Loucy (cell line): ENCODE measurements around the gene MAP4K3.

Experiments
- H2AFZ ChIP-seq: fragments of 200-600 bp; sonication (generic); 2 replicates; pipeline ENCODE4 v1.6.0; 2016; ENCODE audit warnings: antibody characterized with exemption, mild to moderate bottlenecking, low read length, moderate library complexity
- H3F3A ChIP-seq: fragments of 200-600 bp; 2 replicates; pipeline ENCODE4 v1.6.0; 2016; ENCODE audit warnings: antibody characterized with exemption, low read depth, mild to moderate bottlenecking
- H3K27me3 ChIP-seq: fragments of 200-600 bp; sonication (generic); 2 replicates; pipeline ENCODE4 v1.6.1; 2014; ENCODE audit warnings: low read length, mild to moderate bottlenecking; ENCODE audit not compliant: insufficient read depth, poor library complexity, severe bottlenecking
- H3K36me3 ChIP-seq: fragments of 200-600 bp; sonication (generic); 2 replicates; pipeline ENCODE4 v1.6.1; 2016; ENCODE audit warnings: low read length; ENCODE audit not compliant: insufficient read depth
- H3K4me1 ChIP-seq: fragments of 200-600 bp; sonication (generic); 2 replicates; pipeline ENCODE4 v1.5.1; 2014; ENCODE audit warnings: low read length, mild to moderate bottlenecking; ENCODE audit not compliant: insufficient read depth, poor library complexity, severe bottlenecking
- H3K4me2 ChIP-seq: fragments of 200-600 bp; sonication (generic); 2 replicates; pipeline ENCODE4 v1.6.0; 2014; ENCODE audit warnings: antibody characterized with exemption, low read length, low read depth, mild to moderate bottlenecking; ENCODE audit not compliant: poor library complexity, severe bottlenecking
- H3K4me3 ChIP-seq: fragments of 200-600 bp; sonication (generic); 2 replicates; pipeline ENCODE4 v1.5.1; 2014; ENCODE audit warnings: low read length, mild to moderate bottlenecking, mixed read lengths; ENCODE audit not compliant: poor library complexity, severe bottlenecking
- H3K79me2 ChIP-seq: fragments of 200-600 bp; sonication (generic); 2 replicates; pipeline ENCODE4 v1.6.1; 2014; ENCODE audit warnings: low read length; ENCODE audit not compliant: insufficient read depth
- H3K9ac ChIP-seq: fragments of 200-600 bp; sonication (generic); 2 replicates; pipeline ENCODE4 v1.6.0; 2014; ENCODE audit warnings: mild to moderate bottlenecking, low read depth, low read length, moderate library complexity; ENCODE audit not compliant: poor library complexity, severe bottlenecking
- H3K9me2 ChIP-seq: fragments of 200-600 bp; sonication (generic); replicated peaks from 2 replicates; pipeline ENCODE4 v1.6.1; 2016; ENCODE audit warnings: low read depth, low read length, mixed read lengths
- H3K9me3 ChIP-seq: fragments of 200-600 bp; sonication (generic); 2 replicates; pipeline ENCODE4 v1.6.1; 2014; ENCODE audit warnings: mild to moderate bottlenecking, antibody characterized with exemption, low read length, low read depth; ENCODE audit not compliant: insufficient read depth
- H4K20me1 ChIP-seq: fragments of 200-600 bp; sonication (generic); 2 replicates; pipeline ENCODE4 v1.6.0; 2014; ENCODE audit warnings: antibody characterized with exemption, low read length, mild to moderate bottlenecking; ENCODE audit not compliant: insufficient read depth, poor library complexity, severe bottlenecking
- CTCF ChIP-seq: fragments of 200-600 bp; sonication (generic); conservative IDR thresholded peaks from 2 replicates; pipeline ENCODE4 v1.5.1; 2014; ENCODE audit warnings: mild to moderate bottlenecking, antibody characterized with exemption, low read length
- EZH2phosphoT487 ChIP-seq: fragments of 200-600 bp; IDR thresholded peaks from 2 replicates; pipeline ENCODE4 v1.6.1; 2018; ENCODE audit warnings: antibody characterized with exemption, mild to moderate bottlenecking, moderate library complexity, borderline replicate concordance

The MAP4K3 gene

GRCh38 chr2:39475006-39475405 lies 37.9 kb upstream of the MAP4K3 start:
- Histone ChIP-seq H3K36me3 (no peaks in the 10 kb centered on the region), H2AFZ (no peak overlapping the region), H3K9ac (no peak overlapping the region), H3K4me3 (no peak overlapping the region), H3K27me3 (no peaks in the 10 kb centered on the region), H3K79me2 (no peaks in the 10 kb centered on the region), H4K20me1 (no peaks in the 10 kb centered on the region), H3K9me2 (no peaks in the 10 kb centered on the region), H3F3A (no peaks in the 10 kb centered on the region), H3K9me3 (peaks cover 10% of the 10 kb centered on the region; the same call in 1 of the 2 replicates), H3K4me1 (no peaks in the 10 kb centered on the region), H3K4me2 (no peak overlapping the region)
- TF ChIP-seq EZH2phosphoT487 (no peak), CTCF (no peak)

- Histone ChIP-seq H3K9me3 (no peaks in the 10 kb centered on the region), H3K4me2 (no peak overlapping the region), H3K79me2 (no peaks in the 10 kb centered on the region), H3F3A (no peaks in the 10 kb centered on the region), H3K36me3 (no peaks in the 10 kb centered on the region), H3K4me3 (no peak overlapping the region), H3K9ac (no peak overlapping the region), H3K9me2 (no peaks in the 10 kb centered on the region), H3K4me1 (no peaks in the 10 kb centered on the region), H4K20me1 (no peaks in the 10 kb centered on the region), H3K27me3 (no peaks in the 10 kb centered on the region), H2AFZ (no peak overlapping the region)
- no peak for TF ChIP-seq CTCF
- TF ChIP-seq EZH2phosphoT487 = no peak
Measured at GRCh38 chr2:39470580-39470979, 33.5 kb upstream of the MAP4K3 start.

- Histone ChIP-seq H3K4me1 (no peaks in the 10 kb centered on the region), H3K4me3 (no peak overlapping the region), H3K27me3 (no peaks in the 10 kb centered on the region), H3K79me2 (no peaks in the 10 kb centered on the region), H3F3A (no peaks in the 10 kb centered on the region), H4K20me1 (no peaks in the 10 kb centered on the region), H3K36me3 (no peaks in the 10 kb centered on the region), H3K9me3 (no peaks in the 10 kb centered on the region), H3K9ac (no peak overlapping the region), H3K4me2 (no peak overlapping the region), H2AFZ (no peak overlapping the region), H3K9me2 (no peaks in the 10 kb centered on the region)
- TF ChIP-seq CTCF = no peak
- no peak for TF ChIP-seq EZH2phosphoT487
Measured at GRCh38 chr2:39469807-39470206, 32.7 kb upstream of the MAP4K3 start.
